CD14-positive monocyte (primary cell): ENCODE data around the gene PCGF3. TPM values are rescaled to one million over a fixed set of nuclear protein-coding genes. Genes with fewer than 3 reads are reported as not detected.
"Not testable (repeated sequence)": the region's sequence is repeated elsewhere in the genome, so short reads cannot be mapped to it uniquely, and the experiment has no call there.

ENCODE experiments used
- DNase-seq, 3 donors: peaks; one replicate each; pipeline ENCODE4 v3.0.0-alpha.2; 2011 to 2022
- H2AFZ ChIP-seq: 2 replicates; pipeline ENCODE4 v1.6.0; 2012; ENCODE audit warnings: mild to moderate bottlenecking, low read depth, low read length, inconsistent platforms; ENCODE audit not compliant: insufficient read depth, poor library complexity, severe bottlenecking
- H3K27ac ChIP-seq, 2 donors: 1 replicate in 1 of 2; 2 replicates in 1 of 2; pipeline ENCODE4 v1.5.1; 2012 to 2013; ENCODE audit warnings: low read length in 2 of 2, control low read depth in 1 of 2, inconsistent platforms in 1 of 2, low read depth in 1 of 2, mild to moderate bottlenecking in 1 of 2
- H3K27me3 ChIP-seq, 2 donors: one replicate each; pipeline versions ENCODE4 v1.6.0 to v1.6.1; 2011 to 2013; ENCODE audit warnings: low read length in 2 of 2; ENCODE audit not compliant: control insufficient read depth in 2 of 2, insufficient read depth in 2 of 2
- H3K36me3 ChIP-seq, 2 donors: replicated peaks in 1 of 2; 1 replicate in 1 of 2; 2 replicates in 1 of 2; pipeline versions ENCODE4 v1.5.1 to v1.6.1; 2012 to 2013; ENCODE audit warnings: low read length in 2 of 2, control low read depth in 1 of 2, inconsistent platforms in 1 of 2, mild to moderate bottlenecking in 1 of 2; ENCODE audit not compliant: insufficient read depth in 2 of 2, control insufficient read depth in 1 of 2
- H3K4me1 ChIP-seq, 2 donors: 1 replicate in 1 of 2; 2 replicates in 1 of 2; pipeline versions ENCODE4 v1.5.1 to v1.6.1; 2012 to 2013; ENCODE audit warnings: low read length in 2 of 2, control low read depth in 1 of 2, inconsistent platforms in 1 of 2, mild to moderate bottlenecking in 1 of 2, moderate library complexity in 1 of 2; ENCODE audit not compliant: insufficient read depth in 2 of 2, control insufficient read depth in 1 of 2
- H3K4me2 ChIP-seq: replicated peaks from 2 replicates; pipeline ENCODE3; 2012; ENCODE audit warnings: low read length, moderate library complexity, mild to moderate bottlenecking; ENCODE audit not compliant: poor library complexity, severe bottlenecking; ENCODE audit errors: extremely low read depth
- H3K4me3 ChIP-seq, 3 experiments: fragments of 200-600 bp in 1 of 3; sonication (generic) in 1 of 3; replicated peaks in 1 of 3; 1 replicate in 2 of 3; 2 replicates in 1 of 3; pipeline ENCODE4 v1.5.1; 2011 to 2013; ENCODE audit warnings: low read length in 3 of 3, mild to moderate bottlenecking in 3 of 3, control low read depth in 2 of 3, low read depth in 2 of 3, inconsistent platforms in 1 of 3, moderate library complexity in 1 of 3
- H3K79me2 ChIP-seq: 2 replicates; pipeline ENCODE4 v1.6.0; 2012; ENCODE audit warnings: mild to moderate bottlenecking, control low read depth, inconsistent platforms, low read length, moderate library complexity; ENCODE audit not compliant: insufficient read depth
- H3K9ac ChIP-seq: 2 replicates; pipeline ENCODE4 v1.6.0; 2017; ENCODE audit warnings: low read length, mild to moderate bottlenecking; ENCODE audit not compliant: insufficient read depth, poor library complexity, severe bottlenecking
- H3K9me3 ChIP-seq, 2 donors: replicated peaks in 1 of 2; 1 replicate in 1 of 2; 2 replicates in 1 of 2; pipeline versions ENCODE4 v1.5.1 to v1.6.1; 2012 to 2013; ENCODE audit warnings: low read length in 2 of 2, control low read depth in 1 of 2; ENCODE audit not compliant: control insufficient read depth in 1 of 2, insufficient read depth in 1 of 2
- H4K20me1 ChIP-seq: 2 replicates; pipeline ENCODE4 v1.6.0; 2012; ENCODE audit warnings: mild to moderate bottlenecking, low read length, control low read depth, moderate library complexity; ENCODE audit not compliant: insufficient read depth
- H3K27ac Mint-ChIP-seq, 7 donors: one replicate each; pipeline ENCODE4 v1.8.0; 2020; ENCODE audit warnings: mild to moderate bottlenecking in 7 of 7, mixed read lengths in 7 of 7, moderate library complexity in 6 of 7, inconsistent platforms in 2 of 7
- H3K27me3 Mint-ChIP-seq, 3 donors: one replicate each; pipeline ENCODE4 v1.8.0; 2021 to 2022; ENCODE audit warnings: low read depth in 3 of 3, mild to moderate bottlenecking in 3 of 3, mixed read lengths in 3 of 3, moderate library complexity in 3 of 3, inconsistent platforms in 1 of 3
- H3K36me3 Mint-ChIP-seq, 2 donors: one replicate each; pipeline ENCODE4 v1.8.0; 2020; ENCODE audit warnings: mixed read lengths in 2 of 2, inconsistent platforms in 1 of 2, mild to moderate bottlenecking in 1 of 2
- H3K4me1 Mint-ChIP-seq: one replicate; pipeline ENCODE4 v1.8.0; 2020; ENCODE audit warnings: mild to moderate bottlenecking, mixed read lengths
- H3K4me3 Mint-ChIP-seq, 2 donors: one replicate each; pipeline ENCODE4 v1.8.0; 2020; ENCODE audit warnings: mild to moderate bottlenecking in 2 of 2, mixed read lengths in 2 of 2, moderate library complexity in 1 of 2
- H3K9me3 Mint-ChIP-seq, 7 donors: one replicate each; pipeline ENCODE4 v1.8.0; 2020 to 2022; ENCODE audit warnings: mixed read lengths in 7 of 7, mild to moderate bottlenecking in 6 of 7, moderate library complexity in 6 of 7, inconsistent platforms in 2 of 7
- WGBS: methylation state at CpG from one replicate; pipeline ENCODE4 v1.1.5; 2013; ENCODE audit warnings: missing lambda C conversion rate; ENCODE audit not compliant: insufficient coverage; 5-methylcytosine and 5-hydroxymethylcytosine counted together
- intact Hi-C, 2 donors: fragments of 100-400 bp; cut with micrococcal nuclease; formaldehyde crosslinking; loops; one replicate each; pipeline versions ENCODE4 v1.15.0 to v1.15.1; 2023
- polyA plus RNA-seq, 3 donors: library from polyadenylated mRNA; depleted of rRNA in 1 of 3; unstranded in 2 of 3; stranded (reverse) in 1 of 3; fragments of 300-500 nt in 2 of 3; fragments of >200 nt in 1 of 3; fragmentation: Illumina TruSeq in 2 of 3; gene quantifications; 1 replicate in 2 of 3; 2 replicates in 1 of 3; pipeline ENCODE4 v1.2.3, GENCODE V29; 2012 to 2021
- TF ChIP-seq, protein P1 (sequence below): fragments of 200-600 bp; IDR thresholded peaks from one replicate; pipeline ENCODE4 v1.8.0; 2022; ENCODE audit warnings: antibody characterized with exemption, mild to moderate bottlenecking

The PCGF3 gene
- polyA plus RNA-seq, 3 donors = 7.0 to 163 (median 8.3) TPM

DNA sequence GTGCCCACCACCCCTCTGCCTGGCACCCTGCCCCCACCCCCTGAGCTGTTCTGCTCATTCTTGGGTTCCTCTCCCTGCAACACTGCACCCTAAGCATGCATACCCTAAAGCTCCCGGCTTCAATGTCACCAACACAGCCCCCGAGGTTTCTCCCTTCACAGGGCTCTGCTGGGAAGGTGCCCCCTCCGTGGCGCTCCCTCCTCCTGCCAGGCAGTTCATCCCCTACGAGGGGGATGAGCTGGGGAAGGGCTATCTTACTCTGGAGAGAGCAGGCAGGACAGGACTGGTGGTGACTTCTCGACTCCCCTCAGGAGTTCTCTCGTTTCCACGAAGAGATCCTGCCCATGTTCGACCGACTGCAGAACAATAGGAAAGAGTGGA is 38.1 kb upstream of the PCGF3 start:
- no peak overlapping the region for H3K9ac ChIP-seq
- Mint-ChIP-seq H3K9me3 (peaks cover 0 to 3% (median 0%) of the 10 kb centered on the region in 7 donors), H3K4me1 (peaks cover 10% of the 10 kb centered on the region), H3K27me3 (peaks cover 1 to 8% (median 2%) of the 10 kb centered on the region in 3 donors), H3K27ac (peak overlapping the region in 2 of 7 donors; percentile 39 to 51), H3K4me3 (no peak overlapping the region), H3K36me3 (peaks cover 19 to 22% of the 10 kb centered on the region in 2 donors)
- H3K27me3 ChIP-seq = no peaks in the 10 kb centered on the region
- intact Hi-C loops = no loop called here
- 91% methylated on average over 6 of the region's 10 CpGs for WGBS
- TF ChIP-seq, protein P1, sequence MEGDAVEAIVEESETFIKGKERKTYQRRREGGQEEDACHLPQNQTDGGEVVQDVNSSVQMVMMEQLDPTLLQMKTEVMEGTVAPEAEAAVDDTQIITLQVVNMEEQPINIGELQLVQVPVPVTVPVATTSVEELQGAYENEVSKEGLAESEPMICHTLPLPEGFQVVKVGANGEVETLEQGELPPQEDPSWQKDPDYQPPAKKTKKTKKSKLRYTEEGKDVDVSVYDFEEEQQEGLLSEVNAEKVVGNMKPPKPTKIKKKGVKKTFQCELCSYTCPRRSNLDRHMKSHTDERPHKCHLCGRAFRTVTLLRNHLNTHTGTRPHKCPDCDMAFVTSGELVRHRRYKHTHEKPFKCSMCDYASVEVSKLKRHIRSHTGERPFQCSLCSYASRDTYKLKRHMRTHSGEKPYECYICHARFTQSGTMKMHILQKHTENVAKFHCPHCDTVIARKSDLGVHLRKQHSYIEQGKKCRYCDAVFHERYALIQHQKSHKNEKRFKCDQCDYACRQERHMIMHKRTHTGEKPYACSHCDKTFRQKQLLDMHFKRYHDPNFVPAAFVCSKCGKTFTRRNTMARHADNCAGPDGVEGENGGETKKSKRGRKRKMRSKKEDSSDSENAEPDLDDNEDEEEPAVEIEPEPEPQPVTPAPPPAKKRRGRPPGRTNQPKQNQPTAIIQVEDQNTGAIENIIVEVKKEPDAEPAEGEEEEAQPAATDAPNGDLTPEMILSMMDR = no peak
- no peak overlapping the region for H3K4me2 ChIP-seq
- H2AFZ ChIP-seq = no peak overlapping the region
- peaks cover 11 to 15% of the 10 kb centered on the region in 2 donors for H3K4me1 ChIP-seq
- no peak for DNase-seq
- peaks cover 12 to 19% of the 10 kb centered on the region in 2 donors for H3K36me3 ChIP-seq
- no peaks in the 10 kb centered on the region for H4K20me1 ChIP-seq
- H3K4me3 ChIP-seq = no peak overlapping the region
- H3K79me2 ChIP-seq = peaks cover under 1% of the 10 kb centered on the region
- H3K27ac ChIP-seq = no peak overlapping the region
- H3K9me3 ChIP-seq = no peaks in the 10 kb centered on the region

GRCh38 chr4:668219-668618 is 37.4 kb upstream of the PCGF3 start:
- H4K20me1 ChIP-seq, H3K9me3 Mint-ChIP-seq, H3K9ac ChIP-seq, H2AFZ ChIP-seq, H3K4me3 ChIP-seq, H3K27ac Mint-ChIP-seq, DNase-seq, H3K79me2 ChIP-seq, H3K27me3 Mint-ChIP-seq, H3K9me3 ChIP-seq, H3K27ac ChIP-seq, intact Hi-C loops, H3K27me3 ChIP-seq, H3K4me1 Mint-ChIP-seq, H3K4me3 Mint-ChIP-seq, H3K4me2 ChIP-seq: not testable (repeated sequence)
- Histone ChIP-seq H3K4me1 (peaks cover 10 to 15% of the 10 kb centered on the region in 2 donors), H3K36me3 (peaks cover 12 to 20% of the 10 kb centered on the region in 2 donors)
- 98% methylated on average over 5 of the region's 6 CpGs for WGBS
- peaks cover 22 to 29% of the 10 kb centered on the region in 2 donors for H3K36me3 Mint-ChIP-seq

- 100% methylated on average over 5 of the region's 11 CpGs for WGBS
- H3K4me1 Mint-ChIP-seq, H3K9me3 ChIP-seq, DNase-seq, H3K4me3 ChIP-seq, H2AFZ ChIP-seq, H3K9me3 Mint-ChIP-seq, H3K4me2 ChIP-seq, H3K4me3 Mint-ChIP-seq, H3K9ac ChIP-seq, H3K27me3 ChIP-seq, H4K20me1 ChIP-seq, H3K27ac Mint-ChIP-seq, H3K27me3 Mint-ChIP-seq, H3K27ac ChIP-seq: not testable (repeated sequence)
- intact Hi-C loops = loop anchor here (5.0 to 10.0 kb wide), 2 partner anchors 37 to 175 kb away; partner anchors contain the start of genes PCGF3 (in 1 of the 2), PIGG (in 1 of the 2) and ZNF721 (in 1 of the 2)
- peaks cover 12 to 15% of the 10 kb centered on the region in 2 donors for H3K4me1 ChIP-seq
- H3K36me3 ChIP-seq = peaks cover 12 to 20% of the 10 kb centered on the region in 2 donors
- H3K79me2 ChIP-seq = peaks cover 16% of the 10 kb centered on the region
- peaks cover 22 to 29% of the 10 kb centered on the region in 2 donors for H3K36me3 Mint-ChIP-seq
Measured at GRCh38 chr4:669806-670559, 35.6 kb upstream of the PCGF3 start.
